ENCODE results near the gene COA6. TPM values are rescaled to one million over a fixed set of nuclear protein-coding genes. Genes with fewer than 3 reads are reported as not detected.

The COA6 gene
- polyA plus RNA-seq, 12 donors: 18.2 to 49.0 (median 27.7) TPM; not detected in 1

DNA sequence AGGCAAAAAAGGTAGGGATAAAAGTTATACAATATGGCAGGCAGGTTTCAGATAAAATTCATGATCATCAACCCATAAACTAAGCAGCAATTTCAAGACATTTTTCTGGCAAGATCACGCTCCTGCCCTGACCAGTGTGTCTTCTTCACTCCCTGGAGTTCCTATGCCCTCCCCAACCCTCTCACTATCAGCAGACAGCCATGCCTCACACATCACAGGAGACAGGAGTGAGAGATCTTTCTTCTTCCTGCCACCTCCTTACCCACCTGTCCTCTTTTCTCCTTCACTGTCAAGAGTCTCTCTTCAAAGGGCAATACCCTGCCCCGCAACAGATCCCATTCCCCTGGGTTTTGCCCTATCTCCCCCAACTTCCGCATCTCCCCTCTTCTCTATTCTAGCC is 28.4 kb downstream of the COA6 start:
- DNase-seq: no peak

DNA sequence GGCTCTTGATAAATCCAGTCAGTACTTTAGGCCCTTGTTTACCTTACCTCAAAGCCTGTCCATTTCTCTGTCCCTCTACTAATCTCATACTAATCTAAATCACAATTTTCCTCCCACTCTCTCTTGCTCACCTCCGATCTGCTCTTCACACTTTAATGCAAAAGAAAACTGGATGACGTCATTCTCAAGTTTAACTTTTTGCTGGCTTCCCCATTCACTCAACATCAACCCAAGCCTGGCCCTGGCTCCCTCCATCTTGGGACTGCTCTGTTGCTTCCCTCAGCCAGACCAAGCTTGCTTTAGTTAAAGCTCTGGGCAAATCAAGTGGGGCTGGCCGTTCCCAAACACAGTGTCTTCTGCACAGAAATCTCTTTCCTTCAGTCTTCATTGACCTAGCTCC is 29.7 kb downstream of the COA6 start:
- no peak for DNase-seq

DNA sequence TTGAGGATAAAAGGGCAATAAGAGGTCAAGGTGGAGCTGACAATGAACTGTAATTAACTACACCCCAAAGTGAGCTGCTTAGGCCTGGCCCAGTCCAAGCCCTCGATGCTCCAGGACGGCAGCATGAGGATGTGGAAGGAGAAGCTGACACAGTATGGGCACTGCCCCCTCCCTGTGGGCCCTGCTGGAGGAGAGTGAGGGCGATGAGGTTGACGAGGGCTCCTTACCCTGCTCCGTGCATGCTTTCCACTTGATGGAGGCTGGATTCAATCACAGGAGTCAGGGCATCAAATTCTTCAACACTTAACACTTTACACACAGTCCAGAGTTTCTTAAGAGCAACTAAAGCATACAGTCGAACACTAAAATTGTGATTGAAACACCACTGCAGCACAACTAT is 32.4 kb downstream of the COA6 start:
- no peak for DNase-seq

DNA sequence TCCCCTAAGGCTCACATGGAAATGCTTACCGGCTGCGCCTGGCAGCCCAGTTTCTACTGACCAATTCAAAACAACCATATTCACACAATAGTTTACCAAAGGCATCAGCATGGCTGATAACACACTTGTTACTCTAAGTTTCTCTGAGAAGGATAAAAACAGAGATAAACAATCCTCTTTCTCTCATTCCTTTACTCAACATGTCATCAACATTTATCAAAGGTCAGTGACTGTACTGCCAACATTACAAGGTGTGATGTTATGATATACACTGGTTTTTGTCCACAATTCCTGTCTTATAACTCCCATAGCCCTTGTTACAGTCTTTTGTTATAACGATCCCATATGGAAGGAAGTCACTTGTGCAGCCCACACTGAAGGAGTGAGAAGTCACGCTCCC is 33.6 kb downstream of the COA6 start:
- no peak for DNase-seq

DNA sequence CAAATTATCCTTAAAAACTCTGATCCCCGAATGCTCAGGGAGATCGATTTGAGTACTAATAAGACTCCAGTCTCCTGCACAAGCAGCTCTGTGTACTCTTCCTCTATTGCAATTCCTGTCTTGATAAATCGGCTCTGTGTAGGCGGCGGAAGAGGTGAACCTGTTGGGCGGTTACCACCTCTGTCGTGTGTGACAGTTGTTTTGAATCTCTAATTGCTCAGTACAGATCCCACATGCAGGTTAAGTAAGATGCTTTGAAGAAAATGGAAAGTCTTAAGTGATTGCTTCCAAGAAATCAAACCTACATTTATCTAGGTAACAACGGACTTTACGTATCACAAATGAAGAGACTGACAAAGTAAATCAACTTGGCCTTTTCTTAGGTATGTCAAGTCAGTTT is 35.5 kb downstream of the COA6 start:
- DNase-seq: no peak

DNA sequence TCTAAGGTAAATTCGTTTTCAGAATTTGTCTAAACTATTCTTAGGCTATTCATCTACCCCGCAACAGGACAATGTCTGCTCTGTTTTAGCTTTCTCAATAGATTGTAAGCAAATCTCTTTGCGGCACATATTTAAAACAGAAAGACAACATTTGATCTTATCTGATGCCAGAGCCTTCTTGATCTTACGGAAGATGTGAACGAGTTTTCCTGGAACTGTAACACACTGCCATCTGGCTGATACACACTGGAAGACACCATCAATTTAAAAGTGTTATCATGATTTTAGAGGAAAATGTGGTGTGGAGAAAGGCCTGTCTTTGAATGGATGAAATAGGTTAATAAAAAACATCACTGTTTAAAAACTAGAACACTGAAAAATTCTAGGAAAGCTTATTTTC is 36.1 kb downstream of the COA6 start:
- DNase-seq: no peak

DNA sequence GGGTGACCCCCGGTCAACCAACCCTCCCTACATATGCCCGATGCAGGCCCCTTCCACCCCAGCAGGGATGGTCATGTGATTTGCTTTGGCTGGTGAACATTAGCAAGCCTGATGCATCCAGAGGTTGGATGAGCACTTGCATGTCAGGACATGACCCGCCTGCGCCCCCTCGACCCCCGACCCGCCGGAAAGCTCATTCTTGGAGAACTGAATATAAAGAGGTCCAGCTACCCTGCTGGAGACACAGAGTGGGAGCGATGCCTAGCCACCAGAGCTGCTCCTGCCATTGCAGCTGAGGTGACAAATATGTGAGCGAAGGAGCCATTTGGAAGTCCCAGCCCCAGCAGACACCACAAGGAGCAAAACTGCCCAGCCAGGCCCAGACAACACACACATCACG is 39.6 kb downstream of the COA6 start:
- no peak for DNase-seq

DNA sequence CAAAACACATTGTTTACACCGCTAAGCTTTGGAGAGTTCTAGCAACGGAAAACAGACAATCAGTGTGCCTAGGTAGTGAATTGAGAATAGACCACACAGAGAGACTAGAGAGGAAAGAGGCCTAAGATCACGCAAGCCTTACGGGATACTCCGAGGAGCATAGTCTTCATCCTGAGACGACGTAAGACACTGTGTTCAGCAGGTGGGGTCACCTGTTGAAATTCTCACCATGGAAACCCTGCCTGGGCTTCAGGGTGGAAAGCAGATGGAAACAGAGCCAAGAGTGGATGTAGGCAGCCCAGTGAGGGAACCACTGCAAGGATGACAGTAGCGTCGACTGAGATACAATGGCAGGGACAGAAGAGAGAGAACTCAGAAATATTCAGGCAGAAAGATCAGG is 40.2 kb downstream of the COA6 start:
- no peak for DNase-seq

DNA sequence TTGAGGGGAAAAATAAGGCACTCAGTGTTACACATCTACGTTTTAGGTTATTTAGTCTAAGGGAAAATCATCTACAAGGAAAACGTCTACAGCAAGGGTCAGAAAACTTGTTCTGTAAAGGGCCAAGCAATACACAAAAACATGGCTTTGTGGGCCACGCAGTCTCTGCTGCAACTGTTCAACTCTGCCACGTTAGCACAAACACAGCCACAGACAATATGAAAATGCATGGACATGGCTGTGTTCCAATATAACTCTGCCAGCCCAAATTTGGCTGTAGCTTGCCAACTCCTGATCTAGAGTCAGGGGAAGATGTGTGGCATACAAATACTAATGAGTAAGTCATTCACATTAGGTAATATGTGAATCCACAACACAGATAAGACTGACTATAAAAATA is 40.7 kb downstream of the COA6 start:
- no peak for DNase-seq

DNA sequence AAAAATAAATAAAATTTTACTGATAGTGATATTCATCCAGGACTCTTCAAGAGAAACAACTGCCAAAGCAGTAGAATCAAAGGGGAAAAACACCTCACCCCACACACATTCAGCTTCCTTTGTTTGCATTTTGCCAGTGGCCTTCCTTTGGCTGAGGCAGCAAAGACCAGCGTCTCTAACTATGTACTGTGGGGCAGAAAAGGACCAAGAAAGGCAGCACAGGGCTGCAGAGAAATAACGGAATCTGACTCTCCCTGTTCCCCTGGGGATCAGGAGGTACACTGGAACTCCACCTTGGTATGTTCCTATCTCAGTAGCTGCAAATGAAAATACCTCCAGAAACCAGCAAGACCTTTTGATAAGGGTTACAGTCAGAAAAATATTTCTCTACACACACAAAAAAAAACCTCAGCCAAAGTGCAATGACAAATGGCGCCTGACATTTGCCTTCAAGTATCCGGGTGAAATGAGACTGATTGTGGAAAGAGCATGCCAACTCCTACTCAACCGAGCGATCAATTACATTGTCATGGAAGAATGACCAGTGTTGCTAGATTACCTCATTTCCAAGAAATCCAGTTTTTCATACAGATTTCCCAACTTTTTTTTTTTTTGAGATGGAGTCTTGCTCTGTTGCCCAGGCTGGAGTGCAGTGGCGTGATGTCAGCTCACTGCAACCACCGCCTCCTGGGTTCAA is 54.8 kb downstream of the COA6 start:
- DNase-seq: no peak

DNA sequence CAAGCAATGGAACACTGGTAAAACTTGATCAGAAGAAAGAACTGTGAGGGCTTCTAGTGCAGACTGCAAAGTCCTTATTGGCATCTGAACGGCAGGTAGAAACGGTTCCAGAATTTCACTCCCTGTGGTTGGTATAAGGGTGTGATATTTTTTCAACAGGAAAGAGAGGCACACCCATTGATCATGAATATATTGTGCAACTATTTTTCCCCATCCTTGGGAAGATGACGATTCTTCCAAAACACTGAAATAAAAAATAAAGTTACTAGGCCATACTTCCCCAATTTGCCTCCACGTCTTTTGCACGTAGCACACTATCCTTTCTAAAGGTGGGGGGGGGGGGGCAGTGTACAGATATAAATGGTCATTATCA is 56.2 kb downstream of the COA6 start:
- no peak for DNase-seq

DNA sequence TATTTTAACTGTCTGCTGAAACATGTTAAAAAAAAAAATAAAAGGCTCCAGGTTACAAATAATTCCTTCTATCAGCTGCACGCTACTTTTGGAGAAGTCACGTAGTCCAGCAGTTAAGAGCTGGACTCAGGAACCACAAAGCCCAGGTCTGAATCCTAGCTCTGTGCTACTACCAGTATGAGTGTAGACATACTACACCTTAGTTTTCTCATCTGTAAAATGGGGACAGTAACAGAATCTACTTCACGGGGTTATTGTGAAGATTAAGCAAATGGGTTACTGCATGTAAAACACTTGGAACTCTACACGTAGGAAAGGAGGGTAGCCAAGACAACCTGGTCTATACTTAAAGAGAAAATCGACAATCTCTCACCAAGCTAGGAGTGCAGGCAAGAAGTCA is 57.4 kb downstream of the COA6 start:
- DNase-seq: no peak

DNA sequence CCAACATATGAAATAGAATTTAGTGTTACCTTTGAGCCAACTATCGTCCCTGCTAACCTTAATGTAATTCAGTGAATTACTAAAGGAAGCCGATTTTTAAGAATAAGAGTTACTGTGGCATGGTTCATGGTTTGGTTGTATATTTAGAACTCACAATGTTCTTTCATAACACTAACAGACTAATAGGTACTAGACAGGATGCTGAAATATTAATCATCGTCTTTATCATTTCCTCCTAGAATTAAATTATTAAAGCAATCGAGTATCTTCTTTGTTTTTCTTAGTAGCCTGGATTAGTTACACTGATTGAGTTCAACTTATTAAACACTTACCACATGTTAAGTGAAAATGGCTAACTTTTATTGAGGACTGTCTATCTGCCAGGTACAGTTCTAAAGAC is 58.0 kb downstream of the COA6 start:
- DNase-seq: no peak

DNA sequence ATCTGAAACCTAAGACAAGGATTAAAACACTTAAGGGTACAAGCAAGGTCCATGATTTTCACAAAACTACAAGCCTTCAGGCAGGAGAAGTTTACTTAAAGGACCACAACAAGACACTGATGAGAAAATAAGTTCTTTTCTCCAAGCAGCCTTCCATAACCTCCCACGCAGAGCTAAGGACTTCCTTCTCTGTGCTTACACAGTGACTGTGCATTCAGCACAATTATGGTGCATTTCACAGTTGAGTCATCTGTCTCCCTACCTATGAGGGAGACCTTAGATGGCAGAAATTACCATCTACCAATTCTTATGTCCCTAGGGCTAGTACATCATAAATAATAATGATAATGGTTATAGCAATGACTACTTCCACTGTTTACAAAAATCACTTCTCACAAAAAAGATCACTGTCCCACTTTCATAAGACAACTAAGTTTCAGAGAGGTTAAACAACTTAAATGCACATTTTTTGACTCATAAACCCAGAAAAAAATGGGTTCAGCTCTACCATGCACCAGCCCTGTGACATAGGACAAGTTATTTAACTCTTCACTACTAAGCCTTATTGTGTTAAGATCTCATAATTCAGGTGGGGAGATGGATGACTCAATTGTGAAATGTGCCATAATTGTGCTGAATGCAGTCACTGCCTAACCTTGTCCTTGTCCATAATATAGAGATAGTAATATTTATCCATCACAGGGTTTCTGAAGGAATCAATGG is 60.5 kb downstream of the COA6 start:
- no peak for DNase-seq

Other genes starting within 250 kb of the COA6 start
- 10 to 100 TPM in 11 of 12 donors, not detected in 1; 17.6 to 62.7 (median 36.1) TPM for gene TARBP1, start 105.7 kb downstream of the COA6 start, polyA plus RNA-seq (ENCODE audit: insufficient read length in 12 of 12)
- 100 to 1,000 TPM in 3 of 12 donors, 10 to 100 TPM in 9; 59.4 to 182 (median 70.1) TPM for gene IRF2BP2, start 236.7 kb downstream of the COA6 start, polyA plus RNA-seq (ENCODE audit: insufficient read length in 12 of 12)